GM10248 (cell line): Measurements from ENCODE around the gene SLC34A1.

Source experiments
- CTCF ChIA-PET: fragments of 300-600 bp; sonication (Branson Sonifier 250); formaldehyde crosslinking; extraction: SDS; loops from one replicate; lab custom pipeline; 2021; ENCODE audit warnings: antibody characterized with exemption; lab: Yijun Ruan, JAX
- POLR2A ChIA-PET: fragments of 350-650 bp; sonication (Branson Sonifier 250); formaldehyde crosslinking; extraction: SDS; loops from one replicate; lab custom pipeline; 2020; ENCODE audit warnings: antibody characterized with exemption; lab: Yijun Ruan, JAX
- DNase-seq: peaks from one replicate; pipeline ENCODE4 v3.0.0; 2012; ENCODE audit errors: extremely low spot score
- CTCF ChIP-seq: IDR thresholded peaks from 2 replicates; pipeline ENCODE4 v1.5.1; 2012; ENCODE audit warnings: mild to moderate bottlenecking, low read depth; ENCODE audit errors: extremely low read depth, missing control alignments, control extremely low read depth

SLC34A1 gene

DNA sequence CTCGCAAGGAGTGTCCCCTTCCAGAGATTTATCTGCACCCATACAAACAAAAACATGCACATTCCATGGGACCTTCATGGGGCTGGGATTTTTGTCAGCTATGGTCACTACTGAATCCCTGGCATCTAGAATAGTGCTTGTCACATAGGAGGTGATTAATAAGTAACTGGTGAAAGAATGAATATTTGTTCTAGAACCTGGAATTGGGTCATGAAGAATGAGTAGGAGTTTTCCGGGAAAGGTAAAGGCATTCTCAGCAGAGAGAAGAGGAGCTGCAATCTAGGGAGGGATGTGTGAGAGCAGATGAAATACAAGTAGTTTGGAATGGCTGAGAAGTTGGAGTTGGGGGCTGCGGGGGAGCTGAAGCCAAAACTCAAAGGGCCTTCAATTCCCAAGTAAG, 30.0 kb upstream of the SLC34A1 start:
- no peak for TF ChIP-seq CTCF
- no peak for DNase-seq
- ChIA-PET CTCF (interaction anchor here (1.0 to 35.5 kb wide), 2 partner anchors 27 to 44 kb away, joined by 3 to 734 read pairs; partner anchors contain the start of gene SLC34A1), POLR2A (no interaction called here)

DNA sequence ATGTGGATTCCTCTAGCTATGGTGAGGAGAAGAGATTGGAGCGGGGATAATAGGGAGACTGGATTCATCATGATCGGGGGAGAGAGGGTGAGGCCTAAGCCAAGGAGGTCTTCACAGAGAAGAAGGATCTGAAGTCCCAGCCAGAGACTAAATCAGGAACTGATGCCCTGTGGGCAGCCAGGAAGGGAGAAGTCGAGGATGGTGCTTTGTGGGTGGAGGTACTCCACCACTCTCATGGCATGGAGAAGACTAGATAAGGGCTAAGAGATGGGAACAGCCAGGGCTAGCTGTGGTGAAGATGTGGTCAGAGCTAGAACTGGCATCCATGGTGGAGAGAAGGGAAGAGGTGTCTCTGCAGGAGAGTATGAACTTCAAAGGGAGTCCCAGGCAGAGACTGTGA, 29.5 kb upstream of the SLC34A1 start:
- TF ChIP-seq CTCF, result no peak
- DNase-seq, result no peak
- ChIA-PET CTCF (interaction anchor here (1.0 to 35.5 kb wide), 3 partner anchors 26 to 100 kb away, joined by 3 to 734 read pairs (median 9); partner anchors contain the start of gene SLC34A1), POLR2A (no interaction called here)

GRCh38 chr5:177355162-177355867, 28.9 kb upstream of the SLC34A1 start:
- CTCF ChIA-PET, result interaction anchor here (0.9 to 35.5 kb wide), 3 partner anchors 26 to 100 kb away, joined by 4 to 734 read pairs (median 9); partner anchors contain the start of gene SLC34A1
- TF ChIP-seq CTCF, result no peak
- POLR2A ChIA-PET, result no interaction called here

GRCh38 chr5:177355868-177356168, 28.4 kb upstream of the SLC34A1 start:
- CTCF ChIA-PET, result interaction anchor here (0.9 to 35.5 kb wide), 3 partner anchors 25 to 99 kb away, joined by 4 to 734 read pairs (median 9); partner anchors contain the start of gene SLC34A1
- no peak for DNase-seq
- no peak for TF ChIP-seq CTCF
- POLR2A ChIA-PET, result no interaction called here

More at GRCh38 chr5:177355162-177355867, 28.9 kb upstream of the SLC34A1 start:
- no peak for DNase-seq

DNA sequence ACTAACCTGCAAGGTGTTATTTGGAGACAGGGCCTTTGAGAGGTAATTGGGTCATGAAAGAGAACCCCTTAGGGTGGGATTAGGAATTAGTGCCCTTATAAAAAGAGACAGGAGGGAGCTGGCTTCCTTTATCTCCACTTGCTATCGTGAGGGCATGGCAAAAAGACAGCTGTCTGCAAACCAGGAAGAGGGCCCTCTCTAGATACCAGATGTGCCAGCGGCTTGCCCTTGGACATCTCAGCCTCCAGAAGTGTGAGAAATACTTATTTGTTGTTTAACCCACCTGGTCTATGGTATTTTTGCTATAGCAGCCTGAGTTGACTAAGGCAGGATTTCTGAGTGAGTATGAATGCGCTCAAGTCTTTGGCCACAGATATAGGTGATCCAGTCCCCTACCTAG, 27.5 kb upstream of the SLC34A1 start:
- no peak for DNase-seq
- POLR2A ChIA-PET, result no interaction called here
- no peak for TF ChIP-seq CTCF
- CTCF ChIA-PET, result interaction anchor here (0.7 to 35.5 kb wide), 4 partner anchors 24 to 98 kb away, joined by 3 to 734 read pairs (median 6); partner anchors contain the start of gene SLC34A1

DNA sequence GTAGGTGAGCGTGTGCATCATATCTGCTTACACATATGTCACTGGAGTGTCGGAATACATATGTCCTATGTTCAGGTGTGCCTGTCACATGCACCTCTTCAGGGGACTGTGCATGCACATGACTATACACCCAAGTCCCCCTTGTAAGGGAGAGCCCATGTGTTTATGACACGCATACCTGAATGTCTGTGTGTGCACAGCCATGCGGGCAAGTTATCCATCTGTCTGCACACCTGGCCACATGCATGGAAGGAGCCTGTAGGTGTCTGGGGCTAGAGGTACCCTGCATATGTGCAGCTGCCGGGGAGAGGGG, 27.1 kb upstream of the SLC34A1 start:
- CTCF ChIA-PET, result interaction anchor here (0.7 to 35.5 kb wide), 5 partner anchors 24 to 98 kb away, joined by 3 to 734 read pairs (median 9); partner anchors contain the start of gene SLC34A1
- POLR2A ChIA-PET, result no interaction called here
- DNase-seq, result no peak
- no peak for TF ChIP-seq CTCF
